Lung (tissue), 12 donors: ENCODE results near the gene PRKCH. TPM values are rescaled to one million over a fixed set of nuclear protein-coding genes. Genes with fewer than 3 reads are reported as not detected.

Experiments used
- ATAC-seq: fragments of 200-7000 bp; cut with Tn5 transposase; one replicate; pipeline ENCODE4 v1.9.1; 2020; ENCODE audit warnings: moderate number of reproducible peaks; ENCODE audit not compliant: insufficient read depth, low FRiP score
- DNase-seq, 3 donors: peaks; one replicate each; pipeline ENCODE4 v3.0.0-alpha.2; 2013 to 2017
- H3K27ac ChIP-seq, 2 donors: one replicate each; pipeline ENCODE4 v1.5.1; 2013; ENCODE audit warnings: mild to moderate bottlenecking in 2 of 2, moderate library complexity in 2 of 2, control low read depth in 1 of 2, inconsistent platforms in 1 of 2, low read depth in 1 of 2, low read length in 1 of 2
- H3K27me3 ChIP-seq, 3 donors: one replicate each; pipeline ENCODE4 v1.5.1; 2013; ENCODE audit warnings: low read length in 2 of 3; ENCODE audit not compliant: control insufficient read depth in 3 of 3, insufficient read depth in 3 of 3
- H3K36me3 ChIP-seq, 4 donors: one replicate each; pipeline ENCODE4 v1.5.1; 2013; ENCODE audit warnings: low read length in 4 of 4, mild to moderate bottlenecking in 1 of 4, moderate library complexity in 1 of 4; ENCODE audit not compliant: control insufficient read depth in 4 of 4, insufficient read depth in 4 of 4
- H3K4me1 ChIP-seq, 5 donors: one replicate each; pipeline ENCODE4 v1.5.1; 2013; ENCODE audit warnings: low read length in 5 of 5, mild to moderate bottlenecking in 2 of 5, moderate library complexity in 1 of 5; ENCODE audit not compliant: control insufficient read depth in 5 of 5, insufficient read depth in 5 of 5
- H3K4me3 ChIP-seq: one replicate; pipeline ENCODE4 v1.5.1; 2013; ENCODE audit warnings: mild to moderate bottlenecking, control low read depth, moderate library complexity
- H3K9ac ChIP-seq, 2 donors: one replicate each; pipeline ENCODE4 v1.5.1; 2013; ENCODE audit warnings: low read length in 2 of 2, control low read depth in 1 of 2; ENCODE audit not compliant: insufficient read depth in 1 of 2
- H3K9me3 ChIP-seq, 4 donors: one replicate each; pipeline ENCODE4 v1.5.1; 2013; ENCODE audit warnings: low read length in 3 of 4, mild to moderate bottlenecking in 1 of 4, moderate library complexity in 1 of 4; ENCODE audit not compliant: control insufficient read depth in 4 of 4, insufficient read depth in 3 of 4
- WGBS, 2 donors: extraction: QIAGEN DNeasy Blood & Tissue Kit; methylation state at CpG; one replicate each; pipeline ENCODE4 v1.1.7; 2013; 5-methylcytosine and 5-hydroxymethylcytosine counted together
- polyA plus RNA-seq, 2 donors: library from polyadenylated mRNA; stranded (reverse); fragments of 200-250 nt; gene quantifications; one replicate each; pipeline ENCODE4 v1.2.1, GENCODE V29; 2013
- total RNA-seq, 2 donors: library from RNA; depleted of rRNA in 1 of 2; stranded (reverse); fragments of >200 nt in 1 of 2; gene quantifications; one replicate each; pipeline ENCODE4 v1.2.1, GENCODE V29; 2014 to 2021
- TF ChIP-seq, protein P1 (sequence below): IDR thresholded peaks from 2 replicates; pipeline ENCODE4 v1.5.1; 2012; ENCODE audit warnings: mild to moderate bottlenecking; ENCODE audit errors: control extremely low read depth, extremely low read depth
- donor health status: control.
- donor health status: control.
- donor health status: Bipolar disorder and iron deficiency.
- donor health status: healthy.
- donor health status: DM: yes; HTN: yes; CAD: no.

The PRKCH gene
- total and polyA plus RNA-seq, 4 donors: 12.9 to 126 (median 51.4) TPM

- WGBS, 2 donors: 97 to 100% methylated on average over 5 of the region's 5 CpGs
- H3K4me1 ChIP-seq: peaks cover 0 to 32% (median 16%) of the 10 kb centered on the region in 5 donors
These were observed 236.5 kb downstream of the PRKCH start for GRCh38 chr14:61557854-61558253.

DNA sequence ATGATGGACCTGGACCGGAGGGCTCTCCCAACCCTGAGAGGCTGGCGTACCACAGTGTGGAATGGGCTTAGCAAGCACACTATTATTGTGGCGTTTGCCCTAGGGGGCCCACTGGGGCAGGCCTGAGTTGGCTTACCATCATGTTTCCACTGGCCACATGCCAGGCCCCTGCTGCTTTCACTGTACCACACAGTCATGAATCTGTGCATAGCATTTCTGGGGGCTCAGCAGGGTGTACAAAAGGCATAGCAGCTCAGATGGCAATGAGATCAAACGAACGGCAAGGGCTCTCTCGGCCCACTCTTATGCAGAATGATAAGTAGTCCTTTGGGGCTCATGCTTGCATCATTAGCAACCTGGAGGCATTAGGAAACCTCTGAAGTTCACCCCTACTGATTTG lies 236.9 kb downstream of the PRKCH start:
- Histone ChIP-seq H3K4me3 (no peak overlapping the region), H3K4me1 (peaks cover 0 to 28% (median 17%) of the 10 kb centered on the region in 5 donors), H3K36me3 (no peaks in the 10 kb centered on the region), H3K27ac (no peak overlapping the region), H3K9ac (no peak overlapping the region), H3K9me3 (no peaks in the 10 kb centered on the region), H3K27me3 (no peaks in the 10 kb centered on the region)
- 79 to 89% methylated on average over 6 of the region's 6 CpGs for WGBS, 2 donors
- TF ChIP-seq, protein P1, sequence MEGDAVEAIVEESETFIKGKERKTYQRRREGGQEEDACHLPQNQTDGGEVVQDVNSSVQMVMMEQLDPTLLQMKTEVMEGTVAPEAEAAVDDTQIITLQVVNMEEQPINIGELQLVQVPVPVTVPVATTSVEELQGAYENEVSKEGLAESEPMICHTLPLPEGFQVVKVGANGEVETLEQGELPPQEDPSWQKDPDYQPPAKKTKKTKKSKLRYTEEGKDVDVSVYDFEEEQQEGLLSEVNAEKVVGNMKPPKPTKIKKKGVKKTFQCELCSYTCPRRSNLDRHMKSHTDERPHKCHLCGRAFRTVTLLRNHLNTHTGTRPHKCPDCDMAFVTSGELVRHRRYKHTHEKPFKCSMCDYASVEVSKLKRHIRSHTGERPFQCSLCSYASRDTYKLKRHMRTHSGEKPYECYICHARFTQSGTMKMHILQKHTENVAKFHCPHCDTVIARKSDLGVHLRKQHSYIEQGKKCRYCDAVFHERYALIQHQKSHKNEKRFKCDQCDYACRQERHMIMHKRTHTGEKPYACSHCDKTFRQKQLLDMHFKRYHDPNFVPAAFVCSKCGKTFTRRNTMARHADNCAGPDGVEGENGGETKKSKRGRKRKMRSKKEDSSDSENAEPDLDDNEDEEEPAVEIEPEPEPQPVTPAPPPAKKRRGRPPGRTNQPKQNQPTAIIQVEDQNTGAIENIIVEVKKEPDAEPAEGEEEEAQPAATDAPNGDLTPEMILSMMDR: no peak
- peak in 1 of 3 donors; percentile 32 for DNase-seq
- ATAC-seq: no peak

More at GRCh38 chr14:61557854-61558253, 236.5 kb downstream of the PRKCH start:
- Histone ChIP-seq H3K27ac (no peak overlapping the region), H3K27me3 (no peaks in the 10 kb centered on the region), H3K9ac (no peak overlapping the region), H3K9me3 (no peaks in the 10 kb centered on the region), H3K36me3 (no peaks in the 10 kb centered on the region), H3K4me3 (no peak overlapping the region)
- DNase-seq: no peak
- ATAC-seq: no peak
- TF ChIP-seq, protein P1: no peak

GRCh38 chr14:61559641-61560201 lies 238.3 kb downstream of the PRKCH start:
- 92 to 96% methylated on average over 14 of the region's 14 CpGs for WGBS, 2 donors
- no peak overlapping the region for H3K9ac ChIP-seq
- TF ChIP-seq, protein P1: no peak
- H3K36me3 ChIP-seq: no peaks in the 10 kb centered on the region
- peaks cover 0 to 22% (median 17%) of the 10 kb centered on the region in 5 donors for H3K4me1 ChIP-seq
- H3K27me3 ChIP-seq: no peaks in the 10 kb centered on the region
- no peak overlapping the region for H3K4me3 ChIP-seq
- H3K9me3 ChIP-seq: no peaks in the 10 kb centered on the region
- ATAC-seq (no peak), DNase-seq (no peak)
- no peak overlapping the region for H3K27ac ChIP-seq

GRCh38 chr14:61560323-61560722 lies 238.9 kb downstream of the PRKCH start:
- DNase-seq (no peak), ATAC-seq (no peak)
- no peak overlapping the region for H3K4me3 ChIP-seq
- 60 to 69% methylated on average over 5 of the region's 5 CpGs for WGBS, 2 donors
- no peaks in the 10 kb centered on the region for H3K27me3 ChIP-seq
- TF ChIP-seq, protein P1: no peak
- no peaks in the 10 kb centered on the region for H3K36me3 ChIP-seq
- peaks cover 0 to 21% (median 17%) of the 10 kb centered on the region in 5 donors for H3K4me1 ChIP-seq
- peak overlapping the region; percentile 14 to 44 for H3K27ac ChIP-seq
- H3K9me3 ChIP-seq: no peaks in the 10 kb centered on the region
- no peak overlapping the region for H3K9ac ChIP-seq
